SK-N-MC (cell line): ENCODE results near the gene NKPD1.

Experiments used
- EZH2 ChIP-seq: fragments of 200-600 bp; sonication (generic); IDR thresholded peaks from one replicate; pipeline ENCODE4 v1.6.1; 2017; ENCODE audit warnings: antibody characterized with exemption
- POLR2AphosphoS5 ChIP-seq: IDR thresholded peaks from 2 replicates; pipeline ENCODE4 v1.6.1; 2012; ENCODE audit warnings: mild to moderate bottlenecking, low read depth, low read length, borderline replicate concordance

DNA sequence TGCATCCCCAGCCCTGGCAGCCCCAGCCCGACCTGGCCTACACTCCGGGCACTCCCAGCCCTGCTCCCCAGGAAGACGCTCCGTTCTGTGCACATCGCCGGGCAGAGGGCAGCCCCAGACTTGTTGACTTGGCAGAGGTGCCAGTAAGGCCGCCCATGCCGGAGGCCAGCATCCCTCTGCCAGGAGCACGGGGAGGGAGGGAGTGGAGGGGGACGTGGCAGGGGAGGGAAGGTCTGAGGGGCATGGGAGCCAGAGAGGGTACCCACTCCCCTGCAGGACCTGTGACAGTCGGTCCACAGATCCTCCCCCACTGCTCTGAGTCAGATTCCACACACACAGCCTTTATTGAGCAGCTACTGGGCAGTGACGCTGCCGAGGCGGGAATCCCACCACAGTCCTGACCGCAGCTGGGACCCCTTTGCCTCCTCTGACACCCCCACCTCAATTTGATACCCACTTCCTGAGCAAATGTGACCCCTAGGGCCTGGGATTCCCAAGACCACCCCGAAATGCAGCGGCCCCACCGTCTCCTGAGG, 1.9 kb upstream of the NKPD1 start:
- TF ChIP-seq POLR2AphosphoS5, result no peak
- no peak for TF ChIP-seq EZH2
